Endothelial cell of umbilical vein (primary cell): ENCODE measurements around the gene AUTS2. TPM values are rescaled to one million over a fixed set of nuclear protein-coding genes. Genes with fewer than 3 reads are reported as not detected.

Experiments used
- BruUV-seq: library from RNA; stranded (reverse); fragments of 400-500 nt; replicated peaks from 2 replicates; lab custom pipeline; 2021; lab: Mats Ljungman, UMichigan
- CTCF ChIA-PET: fragments of 300-600, 350-600 bp; sonication (Branson Sonifier 250); formaldehyde crosslinking; loops from one replicate; lab custom pipeline; 2021; ENCODE audit warnings: antibody characterized with exemption, inconsistent platforms; lab: Charles Lee
- POLR2A ChIA-PET: fragments of 300-600, 350-600 bp; sonication (Branson Sonifier 250); formaldehyde crosslinking; loops from one replicate; lab custom pipeline; 2021; ENCODE audit warnings: antibody characterized with exemption, inconsistent platforms; lab: Charles Lee
- DNase-seq: peaks from one replicate; pipeline ENCODE4 v3.0.0-alpha.2; 2011; ENCODE audit warnings: low read depth, low spot score
- FAIRE-seq: peaks from 2 replicates; lab custom pipeline; 2011; peaks lifted over from hg19 to GRCh38; lab: Jason Lieb, UNC
- H2AFZ ChIP-seq: 2 replicates; pipeline ENCODE4 v1.6.0; 2012; ENCODE audit warnings: low read depth, low read length, control low read depth, inconsistent platforms
- H3K27ac ChIP-seq: 2 replicates; pipeline ENCODE4 v1.5.1; 2011; ENCODE audit warnings: low read depth, mild to moderate bottlenecking, control low read depth, low read length, moderate library complexity; ENCODE audit not compliant: insufficient read depth
- H3K27me3 ChIP-seq, 2 experiments: 2 replicates each; pipeline versions ENCODE4 v1.6.0 to v1.6.1; 2011; ENCODE audit warnings: low read length in 2 of 2, mixed read lengths in 1 of 2; ENCODE audit not compliant: control insufficient read depth in 2 of 2, insufficient read depth in 2 of 2
- H3K36me3 ChIP-seq, 2 experiments: 2 replicates in 1 of 2; 3 replicates in 1 of 2; pipeline ENCODE4 v1.5.1; 2011; ENCODE audit warnings: low read length in 2 of 2, mild to moderate bottlenecking in 1 of 2, moderate library complexity in 1 of 2; ENCODE audit not compliant: control insufficient read depth in 2 of 2, insufficient read depth in 2 of 2; ENCODE audit errors: extremely low read depth in 1 of 2
- H3K4me1 ChIP-seq: 3 replicates; pipeline ENCODE4 v1.5.1; 2011; ENCODE audit warnings: mild to moderate bottlenecking, low read length; ENCODE audit not compliant: control insufficient read depth, insufficient read depth; ENCODE audit errors: extremely low read depth
- H3K4me2 ChIP-seq: 2 replicates; pipeline ENCODE4 v1.6.1; 2011; ENCODE audit warnings: low read length, control low read depth, mixed read lengths; ENCODE audit not compliant: insufficient read depth
- H3K4me3 ChIP-seq, 3 experiments: fragments of 200-600 bp in 1 of 3; sonication (generic), shearing (Covaris generic) in 1 of 3; replicated peaks in 1 of 3; 2 replicates each; pipeline ENCODE4 v1.5.1; 2011 to 2016; ENCODE audit warnings: control low read depth in 3 of 3, low read length in 3 of 3, mild to moderate bottlenecking in 2 of 3, inconsistent platforms in 1 of 3, low read depth in 1 of 3, moderate library complexity in 1 of 3; ENCODE audit not compliant: insufficient read depth in 1 of 3
- H3K79me2 ChIP-seq: 2 replicates; pipeline ENCODE4 v1.6.0; 2012; ENCODE audit warnings: low read length, inconsistent platforms; ENCODE audit not compliant: control insufficient read depth, insufficient read depth
- H3K9ac ChIP-seq: replicated peaks from 2 replicates; pipeline ENCODE3; 2011; ENCODE audit warnings: low read length, control low read depth; ENCODE audit not compliant: insufficient read depth; ENCODE audit errors: extremely low read depth
- H3K9me1 ChIP-seq: replicated peaks from 3 replicates; pipeline ENCODE4 v1.6.0; 2011; ENCODE audit warnings: mild to moderate bottlenecking, low read length; ENCODE audit not compliant: control insufficient read depth, insufficient read depth; ENCODE audit errors: extremely low read depth
- H3K9me3 ChIP-seq: replicated peaks from 2 replicates; pipeline ENCODE4 v1.5.1; 2012; ENCODE audit warnings: low read length, inconsistent platforms; ENCODE audit not compliant: control insufficient read depth, insufficient read depth
- H4K20me1 ChIP-seq: replicated peaks from 2 replicates; pipeline ENCODE3; 2011; ENCODE audit warnings: mild to moderate bottlenecking, low read length; ENCODE audit not compliant: control insufficient read depth, insufficient read depth; ENCODE audit errors: extremely low read depth
- CTCF ChIP-seq, 2 donors: IDR thresholded peaks; 1 replicate in 1 of 2; 2 replicates in 1 of 2; pipeline ENCODE4 v1.5.1; 2011; ENCODE audit warnings: low read length in 2 of 2, mild to moderate bottlenecking in 2 of 2, moderate library complexity in 2 of 2, control low read depth in 1 of 2, inconsistent platforms in 1 of 2, low read depth in 1 of 2; ENCODE audit not compliant: insufficient read depth in 1 of 2; ENCODE audit errors: extremely low read depth in 1 of 2
- EZH2 ChIP-seq: IDR thresholded peaks from 2 replicates; pipeline ENCODE4 v1.6.1; 2012; ENCODE audit warnings: borderline replicate concordance, low read depth, mild to moderate bottlenecking, moderate library complexity, low read length, inconsistent platforms; ENCODE audit not compliant: severe bottlenecking
- FOS ChIP-seq: IDR thresholded peaks from 2 replicates; pipeline ENCODE4 v1.6.1; 2011; ENCODE audit warnings: mild to moderate bottlenecking, low read length, moderate library complexity, borderline replicate concordance; ENCODE audit not compliant: insufficient read depth
- GATA2 ChIP-seq: IDR thresholded peaks from 2 replicates; pipeline ENCODE4 v1.7.0; 2011; ENCODE audit warnings: low read depth, mild to moderate bottlenecking, moderate library complexity, mixed read lengths, low read length; ENCODE audit not compliant: insufficient read length, insufficient read depth
- JUN ChIP-seq: IDR thresholded peaks from 2 replicates; pipeline ENCODE4 v1.6.1; 2011; ENCODE audit warnings: borderline replicate concordance, low read depth; ENCODE audit not compliant: insufficient read length, insufficient read depth
- MYC ChIP-seq: IDR thresholded peaks from one replicate; pipeline ENCODE4 v1.6.1; 2011; ENCODE audit warnings: mild to moderate bottlenecking, low read depth, low read length
- POLR2A ChIP-seq: IDR thresholded peaks from 2 replicates; pipeline ENCODE4 v1.6.1; 2012; ENCODE audit warnings: low read depth, mild to moderate bottlenecking, control low read depth, low read length
- POLR2AphosphoS5 ChIP-seq: IDR thresholded peaks from 2 replicates; pipeline ENCODE4 v1.6.1; 2012; ENCODE audit warnings: low read depth, mild to moderate bottlenecking, control low read depth, low read length, moderate library complexity; ENCODE audit not compliant: insufficient read depth
- dilution Hi-C: fragments of 300-500 bp; cut with MboI; formaldehyde crosslinking; loops from one replicate; pipeline ENCODE4 v1.15.0; 2019; ENCODE audit warnings: low sequenced_read_pairs; ENCODE audit not compliant: extremely low pct_ligation_motif_present
- intact Hi-C: fragments of 100-400 bp; cut with micrococcal nuclease; formaldehyde crosslinking; loops from one replicate; pipeline ENCODE4 v1.10.0; 2022
- polyA plus RNA-seq, 4 experiments: library from polyadenylated mRNA; depleted of rRNA in 3 of 4; stranded (reverse) in 3 of 4; unstranded in 1 of 4; fragments of >200 nt; gene quantifications; 2 replicates each; pipeline versions ENCODE4 v1.2.1 to v1.2.3, GENCODE V29; 2011 to 2012; ENCODE audit warnings: missing spikeins in 1 of 4
- total RNA-seq: library from RNA; stranded (reverse); gene quantifications from 2 replicates; pipeline ENCODE4 v1.2.3, GENCODE V29; 2021
- TF ChIP-seq, protein P1 (sequence below): IDR thresholded peaks from 2 replicates; pipeline ENCODE4 v1.6.1; 2011; ENCODE audit not compliant: insufficient read depth, insufficient read length

The AUTS2 gene
- total and polyA plus RNA-seq, 2 donors (not counting 3 experiments of a cell fraction or from before 2014, with no cell fraction given): 0.59 to 8.0 TPM

DNA sequence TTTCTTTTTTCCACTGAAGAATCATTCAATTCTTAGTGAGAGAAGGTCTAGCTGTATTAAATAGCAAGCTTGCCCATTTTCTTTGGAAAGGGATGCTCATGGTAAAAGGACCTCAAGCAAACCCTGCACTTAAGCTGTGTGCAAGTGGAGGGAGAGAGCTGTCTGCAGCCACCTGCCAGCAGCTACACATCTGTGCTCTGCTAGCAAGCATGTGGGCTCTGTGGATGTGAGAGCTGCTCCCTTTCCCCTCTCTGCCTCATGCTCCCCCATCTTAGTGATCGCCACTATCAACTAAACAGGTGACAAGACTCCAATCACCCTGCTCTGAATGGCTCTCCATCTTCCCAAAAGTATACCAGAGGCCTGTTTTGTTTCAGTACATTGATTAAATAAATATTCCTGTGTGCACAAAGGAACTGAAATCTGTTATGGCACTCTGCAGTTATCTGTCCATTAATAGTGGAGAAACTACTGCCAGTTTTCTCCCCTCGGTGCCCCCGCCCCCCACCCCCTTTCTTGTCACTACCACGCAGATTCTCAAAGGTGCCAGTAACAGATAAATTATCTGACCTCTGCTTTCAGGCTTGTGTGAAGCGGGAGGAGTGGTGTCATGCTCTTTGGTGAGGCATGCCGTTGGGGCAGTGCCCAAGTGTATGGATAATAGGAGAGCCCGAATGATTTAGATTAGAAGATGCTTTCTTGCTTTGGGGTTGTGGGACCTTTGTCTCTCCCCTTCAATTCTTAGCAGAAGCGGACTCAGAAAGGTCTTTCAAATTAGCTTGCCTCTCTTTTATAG is 26.4 kb downstream of the AUTS2 start:
- H3K4me2 ChIP-seq: no peak overlapping the region
- POLR2A ChIA-PET: no interaction called here
- H3K36me3 ChIP-seq: no peaks in the 10 kb centered on the region
- no peak overlapping the region for H3K9ac ChIP-seq
- H3K4me3 ChIP-seq: no peak overlapping the region
- intact Hi-C loops (no loop called here), dilution Hi-C loops (no loop called here)
- no peaks in the 10 kb centered on the region for H3K4me1 ChIP-seq
- CTCF ChIA-PET: no interaction called here
- FAIRE-seq (no peak), DNase-seq (no peak)
- no peaks in the 10 kb centered on the region for H3K27me3 ChIP-seq
- TF ChIP-seq, protein P1, sequence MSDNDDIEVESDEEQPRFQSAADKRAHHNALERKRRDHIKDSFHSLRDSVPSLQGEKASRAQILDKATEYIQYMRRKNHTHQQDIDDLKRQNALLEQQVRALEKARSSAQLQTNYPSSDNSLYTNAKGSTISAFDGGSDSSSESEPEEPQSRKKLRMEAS: no peak
- no peak for TF ChIP-seq GATA2
- TF ChIP-seq FOS: no peak
- no peak for TF ChIP-seq EZH2
- no peak for TF ChIP-seq JUN
- no peak for TF ChIP-seq CTCF (IDR thresholded peaks at IDR 0.05; ENCODE audit: extremely low read depth in 1 of 2, insufficient read depth in 1 of 2, low read depth in 1 of 2, low read length in 2 of 2)
- TF ChIP-seq POLR2A: no peak
- TF ChIP-seq POLR2AphosphoS5: no peak
- TF ChIP-seq MYC: no peak
- H3K9me1 ChIP-seq: no peaks in the 10 kb centered on the region
- H3K9me3 ChIP-seq: no peaks in the 10 kb centered on the region
- H3K79me2 ChIP-seq: no peaks in the 10 kb centered on the region
- H3K27ac ChIP-seq: no peak overlapping the region
- BruUV-seq: no TSS peak
- no peak overlapping the region for H2AFZ ChIP-seq
- H4K20me1 ChIP-seq: no peaks in the 10 kb centered on the region
